ENCODE measurements around the gene ZBTB4.
A peak's percentile ranks its signal among the peaks of the same experiment; 100 is the strongest.
"Not testable (repeated sequence)": the region's sequence is repeated elsewhere in the genome, so short reads cannot be mapped to it uniquely, and the experiment has no call there.

Gene ZBTB4

GRCh38 chr17:7480089-7480384, 606 bp upstream of the ZBTB4 start:
- TF ChIP-seq CTCF (IDR thresholded peaks at IDR 0.05; ENCODE audit: control insufficient read depth, insufficient read depth, low read depth, low read length, missing control alignments): no peak
- peak overlapping the region; percentile 52 for H3K4me3 ChIP-seq (ENCODE audit: control insufficient read depth, low read depth, low read length)
- no peak for DNase-seq (ENCODE audit: low read depth)

- no peak for DNase-seq (ENCODE audit: low read depth)
- no peak for TF ChIP-seq CTCF (IDR thresholded peaks at IDR 0.05; ENCODE audit: control insufficient read depth, insufficient read depth, low read depth, low read length, missing control alignments)
- H3K4me3 ChIP-seq (ENCODE audit: control insufficient read depth, low read depth, low read length): peak overlapping the region; percentile 52
These were observed 887 bp downstream of the ZBTB4 start for GRCh38 chr17:7478276-7479212.

GRCh38 chr17:7477392-7478275, 1.8 kb downstream of the ZBTB4 start:
- peak; percentile 86 for DNase-seq (ENCODE audit: low read depth)
- TF ChIP-seq CTCF (IDR thresholded peaks at IDR 0.05; ENCODE audit: control insufficient read depth, insufficient read depth, low read depth, low read length, missing control alignments): no peak

DNA sequence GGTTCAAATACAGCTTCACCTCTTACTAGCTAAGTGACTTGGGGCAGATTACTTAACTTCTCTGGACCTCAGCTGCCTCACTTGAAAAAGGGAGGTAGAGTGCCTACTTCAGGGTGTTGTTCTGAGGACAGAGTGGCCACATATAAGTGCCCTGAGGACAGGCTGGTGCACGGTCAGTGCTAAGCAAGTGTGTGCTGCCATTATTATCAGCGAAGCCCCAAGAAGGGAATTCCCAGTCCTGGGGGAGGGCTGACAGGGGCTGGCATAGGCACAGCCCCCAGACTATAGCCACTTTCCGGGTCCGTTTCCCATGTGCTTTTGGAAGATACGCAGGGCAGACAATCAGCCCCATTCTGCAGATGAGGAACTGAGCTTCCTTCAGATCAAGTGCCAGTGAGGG, 2.5 kb downstream of the ZBTB4 start:
- peak overlapping the region; percentile 52 for H3K4me3 ChIP-seq (ENCODE audit: control insufficient read depth, low read depth, low read length)
- no peak for DNase-seq (ENCODE audit: low read depth)
- TF ChIP-seq CTCF (IDR thresholded peaks at IDR 0.05; ENCODE audit: control insufficient read depth, insufficient read depth, low read depth, low read length, missing control alignments): no peak

More at GRCh38 chr17:7477392-7478275, 1.8 kb downstream of the ZBTB4 start:
- H3K4me3 ChIP-seq (ENCODE audit: control insufficient read depth, low read depth, low read length): peak overlapping the region; percentile 52

GRCh38 chr17:7476494-7476893, 2.9 kb downstream of the ZBTB4 start:
- TF ChIP-seq CTCF (IDR thresholded peaks at IDR 0.05; ENCODE audit: control insufficient read depth, insufficient read depth, low read depth, low read length, missing control alignments): no peak
- H3K4me3 ChIP-seq (ENCODE audit: control insufficient read depth, low read depth, low read length): no peak overlapping the region
- no peak for DNase-seq (ENCODE audit: low read depth)

GRCh38 chr17:7475764-7476422, 3.5 kb downstream of the ZBTB4 start:
- TF ChIP-seq CTCF (IDR thresholded peaks at IDR 0.05; ENCODE audit: control insufficient read depth, insufficient read depth, low read depth, low read length, missing control alignments): no peak
- DNase-seq (ENCODE audit: low read depth): no peak
- H3K4me3 ChIP-seq (ENCODE audit: control insufficient read depth, low read depth, low read length): no peak overlapping the region

DNA sequence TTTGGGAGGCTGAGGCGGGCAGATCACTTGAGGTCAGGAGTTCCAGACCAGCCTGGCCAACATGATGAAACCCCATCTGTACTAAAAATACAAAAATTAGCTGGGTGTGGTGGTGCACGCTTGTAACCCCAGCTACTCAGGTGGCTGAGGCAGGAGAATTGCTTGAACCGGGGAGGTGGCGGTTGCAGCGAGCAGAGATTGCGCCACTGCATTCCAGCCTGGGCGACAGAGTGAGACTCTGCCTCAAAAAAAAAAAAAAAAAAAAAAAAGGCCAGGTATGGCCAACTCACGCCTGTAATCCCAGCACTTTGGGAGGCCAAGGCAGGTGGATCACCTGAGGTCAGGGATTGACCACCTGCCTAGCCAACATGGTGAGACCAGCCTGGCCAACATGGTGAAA, 4.7 kb downstream of the ZBTB4 start:
- not testable (repeated sequence) for DNase-seq (ENCODE audit: low read depth); H3K4me3 ChIP-seq (ENCODE audit: control insufficient read depth, low read depth, low read length)

All from AG09309 (cell line).